CD1c-positive myeloid dendritic cell (primary cell): ENCODE measurements around the gene OLIG1.

Experiments used
- DNase-seq: peaks from one replicate; pipeline ENCODE4 v3.0.0-alpha.2; 2016; ENCODE audit errors: extremely low spot score

The OLIG1 gene

GRCh38 chr21:33069994-33070743, at the start of gene OLIG1:
Gene OLIG1 (plus strand): TSS chr21:33070141. CDS start chr21:33070247, 106 bp downstream.
- DNase-seq, result peak; percentile 44

- DNase-seq, result no peak
Measured at GRCh38 chr21:33020558-33021100, 49.3 kb upstream of the OLIG1 start.

- no peak for DNase-seq
Measured at GRCh38 chr21:33021150-33021549, 48.8 kb upstream of the OLIG1 start.

GRCh38 chr21:33021667-33022066, 48.3 kb upstream of the OLIG1 start:
- no peak for DNase-seq

- no peak for DNase-seq
Measured at GRCh38 chr21:33022489-33022827, 47.5 kb upstream of the OLIG1 start.

GRCh38 chr21:33022828-33023573, 46.9 kb upstream of the OLIG1 start:
- no peak for DNase-seq

- no peak for DNase-seq
Measured at GRCh38 chr21:33023574-33024200, 46.3 kb upstream of the OLIG1 start.

- peak; percentile 46 for DNase-seq
Measured at GRCh38 chr21:33024201-33025103, 45.5 kb upstream of the OLIG1 start.

- DNase-seq, result no peak
Measured at GRCh38 chr21:33025106-33025488, 44.8 kb upstream of the OLIG1 start.

- DNase-seq, result peak; percentile 57
Measured at GRCh38 chr21:33025489-33026442, 44.2 kb upstream of the OLIG1 start, which contains the start of gene OLIG2. Gene OLIG2 (plus strand): TSS chr21:33025935. CDS start chr21:33026863, 928 bp downstream.

GRCh38 chr21:33026443-33026858, 43.5 kb upstream of the OLIG1 start:
- DNase-seq, result no peak

- no peak for DNase-seq
Measured at GRCh38 chr21:33026878-33027400, 43.0 kb upstream of the OLIG1 start.

GRCh38 chr21:33027401-33028286, 42.3 kb upstream of the OLIG1 start:
- DNase-seq, result no peak

- no peak for DNase-seq
Measured at GRCh38 chr21:33028287-33028670, 41.7 kb upstream of the OLIG1 start.

GRCh38 chr21:33028773-33029384, 41.1 kb upstream of the OLIG1 start:
- DNase-seq, result peak; percentile 53

GRCh38 chr21:33029385-33029921, 40.5 kb upstream of the OLIG1 start:
- DNase-seq, result no peak

GRCh38 chr21:33029975-33030461, 39.9 kb upstream of the OLIG1 start:
- DNase-seq, result no peak

- no peak for DNase-seq
Measured at GRCh38 chr21:33030633-33031032, 39.3 kb upstream of the OLIG1 start.
